ENCODE measurements around the gene PAX7.

The PAX7 gene

DNA sequence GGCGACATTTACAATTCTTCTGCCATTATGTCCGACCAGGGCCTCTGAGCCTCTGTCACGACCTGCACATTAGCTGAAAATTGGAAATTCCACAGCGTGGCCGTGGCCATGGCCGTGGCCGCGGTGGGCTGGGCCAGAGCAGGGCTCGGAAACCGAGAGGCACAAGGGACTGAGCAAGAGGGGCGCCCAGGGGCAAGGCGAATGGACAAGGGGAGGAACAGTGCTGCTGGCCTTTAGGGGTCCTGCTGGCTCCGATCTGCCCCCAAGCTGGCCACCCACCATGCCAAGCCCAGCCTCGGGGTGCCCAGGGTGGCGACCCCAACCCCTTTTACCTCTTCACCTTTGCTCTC is 153.8 kb downstream of the PAX7 start:
- DNase-seq = no peak
- Histone ChIP-seq H3K27me3 (replicated peaks in 2 of 5; ENCODE audit: control insufficient read depth in 4 of 5, insufficient read depth in 5 of 5, low read length in 4 of 5) (peaks cover 0 to 76% (median 28%) of the 10 kb centered on the region in 5 experiments), H3K4me1 (ENCODE audit: control extremely low read depth in 1 of 4, control insufficient read depth in 4 of 4, insufficient read depth in 4 of 4, low read length in 3 of 4) (no peaks in the 10 kb centered on the region), H3K36me3 (ENCODE audit: control insufficient read depth in 4 of 4, insufficient read depth in 4 of 4, low read length in 3 of 4) (no peaks in the 10 kb centered on the region), H3K9me3 (ENCODE audit: control extremely low read depth in 1 of 5, control insufficient read depth in 4 of 5, insufficient read depth in 2 of 5, low read depth in 1 of 5, low read length in 4 of 5) (peaks cover 0 to 4% (median 0%) of the 10 kb centered on the region in 5 experiments), H3K27ac (ENCODE audit: insufficient read depth in 1 of 2, low read depth in 1 of 2, low read length in 2 of 2, poor library complexity in 1 of 2, severe bottlenecking in 2 of 2) (no peak overlapping the region), H3K4me3 (ENCODE audit: control insufficient read depth in 1 of 7, extremely low read depth in 1 of 7, insufficient read depth in 4 of 7, low read depth in 2 of 7, low read length in 6 of 7) (no peak overlapping the region)
- WGBS (ENCODE audit: insufficient coverage) = 18% methylated on average over 14 of the region's 15 CpGs
- ChIA-PET CTCF (interaction anchor here (1.3 kb wide), 1 partner anchor 188 kb away, joined by 3 read pairs; no protein-coding TSS in a partner anchor), POLR2A (no interaction called here)

DNA sequence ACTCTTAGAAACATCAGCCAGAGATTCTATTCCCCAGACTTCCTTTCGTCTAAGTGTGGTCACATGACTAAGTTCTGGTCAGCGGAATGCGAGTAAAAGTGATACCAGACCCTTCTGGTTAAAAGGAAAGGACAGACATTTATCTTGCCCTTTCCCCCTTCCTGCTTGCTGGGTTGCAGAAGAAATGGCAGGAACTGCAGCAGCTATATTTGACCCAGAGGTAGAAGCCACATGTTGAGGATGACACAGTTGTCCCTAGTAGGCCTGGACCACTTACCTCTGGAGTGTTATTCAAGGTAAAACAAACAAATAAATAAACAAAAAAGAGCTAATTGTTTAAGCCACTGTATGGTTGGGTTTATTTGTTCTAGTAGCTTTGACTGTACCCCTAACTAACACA is 155.5 kb downstream of the PAX7 start:
- ChIA-PET CTCF (no interaction called here), POLR2A (no interaction called here)
- Histone ChIP-seq H3K27me3 (replicated peaks in 2 of 5; ENCODE audit: control insufficient read depth in 4 of 5, insufficient read depth in 5 of 5, low read length in 4 of 5) (peaks cover 0 to 84% (median 27%) of the 10 kb centered on the region in 5 experiments), H3K27ac (ENCODE audit: insufficient read depth in 1 of 2, low read depth in 1 of 2, low read length in 2 of 2, poor library complexity in 1 of 2, severe bottlenecking in 2 of 2) (no peak overlapping the region), H3K4me1 (ENCODE audit: control extremely low read depth in 1 of 4, control insufficient read depth in 4 of 4, insufficient read depth in 4 of 4, low read length in 3 of 4) (no peaks in the 10 kb centered on the region), H3K36me3 (ENCODE audit: control insufficient read depth in 4 of 4, insufficient read depth in 4 of 4, low read length in 3 of 4) (no peaks in the 10 kb centered on the region), H3K4me3 (ENCODE audit: control insufficient read depth in 1 of 7, extremely low read depth in 1 of 7, insufficient read depth in 4 of 7, low read depth in 2 of 7, low read length in 6 of 7) (no peak overlapping the region), H3K9me3 (ENCODE audit: control extremely low read depth in 1 of 5, control insufficient read depth in 4 of 5, insufficient read depth in 2 of 5, low read depth in 1 of 5, low read length in 4 of 5) (peaks cover 0 to 4% (median 0%) of the 10 kb centered on the region in 5 experiments)
- WGBS (ENCODE audit: insufficient coverage) = 95% methylated on average over 3 of the region's 3 CpGs
- DNase-seq = no peak

DNA sequence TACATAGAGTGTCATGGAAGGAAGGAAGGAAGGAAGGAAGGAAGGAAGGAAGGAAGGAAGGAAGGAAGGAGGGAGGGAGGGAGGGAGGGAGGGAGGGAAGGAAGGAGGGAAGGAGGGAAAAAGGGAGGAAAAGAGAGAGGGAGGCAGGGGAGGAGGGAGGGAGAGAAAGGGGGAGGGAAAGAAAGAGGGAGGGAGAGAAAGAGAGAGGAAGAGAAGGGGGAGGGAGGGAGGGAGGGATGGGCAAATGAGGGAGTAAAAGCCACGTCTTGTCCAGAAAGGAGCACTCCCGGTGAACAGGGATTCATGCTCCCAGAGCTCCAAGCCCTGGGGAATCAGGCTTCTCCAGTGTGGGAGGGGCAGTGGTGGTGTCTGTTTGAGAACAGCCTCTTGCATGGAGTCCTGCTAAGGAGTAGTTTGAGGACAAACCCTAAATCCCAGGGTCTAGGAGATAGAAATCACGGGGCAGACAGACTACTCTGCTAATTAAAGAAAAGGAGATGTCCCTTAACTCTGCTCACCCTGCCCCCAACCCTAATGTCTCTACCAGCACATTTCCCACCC is 157.3 kb downstream of the PAX7 start:
- CTCF ChIA-PET = no interaction called here
- POLR2A ChIA-PET = no interaction called here
- no peak for DNase-seq
- Histone ChIP-seq H3K36me3 (ENCODE audit: control insufficient read depth in 4 of 4, insufficient read depth in 4 of 4, low read length in 3 of 4) (no peaks in the 10 kb centered on the region), H3K27me3 (replicated peaks in 2 of 5; ENCODE audit: control insufficient read depth in 4 of 5, insufficient read depth in 5 of 5, low read length in 4 of 5) (peaks cover 0 to 85% (median 27%) of the 10 kb centered on the region in 5 experiments), H3K4me3 (ENCODE audit: control insufficient read depth in 1 of 7, extremely low read depth in 1 of 7, insufficient read depth in 4 of 7, low read depth in 2 of 7, low read length in 6 of 7) (no peak overlapping the region), H3K27ac (ENCODE audit: insufficient read depth in 1 of 2, low read depth in 1 of 2, low read length in 2 of 2, poor library complexity in 1 of 2, severe bottlenecking in 2 of 2) (no peak overlapping the region), H3K4me1 (ENCODE audit: control extremely low read depth in 1 of 4, control insufficient read depth in 4 of 4, insufficient read depth in 4 of 4, low read length in 3 of 4) (no peaks in the 10 kb centered on the region), H3K9me3 (ENCODE audit: control extremely low read depth in 1 of 5, control insufficient read depth in 4 of 5, insufficient read depth in 2 of 5, low read depth in 1 of 5, low read length in 4 of 5) (peaks cover 0 to 12% (median 2%) of the 10 kb centered on the region in 5 experiments)
- 21% methylated on average over 2 of the region's 3 CpGs for WGBS (ENCODE audit: insufficient coverage)

DNA sequence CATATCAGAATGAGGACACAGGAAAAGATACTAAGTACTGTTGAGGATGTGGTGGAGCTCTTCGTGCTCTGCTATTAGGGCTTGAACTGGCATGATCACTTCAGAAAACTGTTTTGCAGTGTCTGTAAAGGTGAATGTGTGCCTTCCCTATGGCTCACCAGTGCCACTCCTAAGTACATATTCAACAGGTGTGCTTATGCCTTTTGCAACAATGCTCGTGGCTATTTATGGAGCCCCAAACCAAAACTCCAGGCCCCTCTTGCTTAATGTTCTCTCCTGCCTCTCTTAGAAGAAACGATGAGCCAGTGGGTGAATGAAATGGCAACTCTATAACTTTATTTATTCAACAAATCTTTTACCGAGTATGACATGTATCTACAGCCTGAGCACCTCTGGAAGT is 158.6 kb downstream of the PAX7 start:
- H3K9me3 ChIP-seq (ENCODE audit: control extremely low read depth in 1 of 5, control insufficient read depth in 4 of 5, insufficient read depth in 2 of 5, low read depth in 1 of 5, low read length in 4 of 5) = peaks cover 0 to 14% (median 4%) of the 10 kb centered on the region in 5 experiments
- H3K4me3 ChIP-seq (ENCODE audit: control insufficient read depth in 1 of 7, extremely low read depth in 1 of 7, insufficient read depth in 4 of 7, low read depth in 2 of 7, low read length in 6 of 7) = no peak overlapping the region
- WGBS (ENCODE audit: insufficient coverage) = 63% methylated on average over 1 of the region's 4 CpGs
- no peak overlapping the region for H3K27ac ChIP-seq (ENCODE audit: insufficient read depth in 1 of 2, low read depth in 1 of 2, low read length in 2 of 2, poor library complexity in 1 of 2, severe bottlenecking in 2 of 2)
- no peaks in the 10 kb centered on the region for H3K4me1 ChIP-seq (ENCODE audit: control extremely low read depth in 1 of 4, control insufficient read depth in 4 of 4, insufficient read depth in 4 of 4, low read length in 3 of 4)
- POLR2A ChIA-PET = interaction anchor here (0.7 kb wide), 1 partner anchor 16 kb away, joined by 3 read pairs; no protein-coding TSS in a partner anchor
- H3K36me3 ChIP-seq (ENCODE audit: control insufficient read depth in 4 of 4, insufficient read depth in 4 of 4, low read length in 3 of 4) = no peaks in the 10 kb centered on the region
- DNase-seq = no peak
- CTCF ChIA-PET = no interaction called here
- peaks cover 0 to 86% (median 20%) of the 10 kb centered on the region in 5 experiments for H3K27me3 ChIP-seq (replicated peaks in 2 of 5; ENCODE audit: control insufficient read depth in 4 of 5, insufficient read depth in 5 of 5, low read length in 4 of 5)

DNA sequence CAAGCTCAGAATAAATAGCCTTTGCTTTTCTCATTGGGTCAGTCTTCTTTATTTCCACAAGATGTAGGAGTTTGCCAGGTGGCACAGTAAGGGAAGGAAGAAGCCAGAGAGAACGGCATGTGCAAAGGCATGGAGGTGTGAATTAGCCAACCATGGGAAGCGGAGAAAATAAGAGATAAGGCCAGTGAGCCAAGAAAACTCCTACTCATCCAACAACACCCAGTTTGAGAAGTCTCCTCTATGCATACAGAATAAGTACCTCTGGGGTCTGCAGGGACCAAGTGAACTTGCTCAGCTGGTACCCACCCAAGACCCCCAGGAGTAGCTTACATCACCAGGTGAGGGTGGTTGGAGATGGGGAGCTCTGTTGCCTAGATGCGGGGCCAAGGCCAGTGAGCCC is 162.1 kb downstream of the PAX7 start:
- Histone ChIP-seq H3K27me3 (replicated peaks in 2 of 5; ENCODE audit: control insufficient read depth in 4 of 5, insufficient read depth in 5 of 5, low read length in 4 of 5) (peaks cover 0 to 77% (median 8%) of the 10 kb centered on the region in 5 experiments), H3K36me3 (ENCODE audit: control insufficient read depth in 4 of 4, insufficient read depth in 4 of 4, low read length in 3 of 4) (no peaks in the 10 kb centered on the region), H3K9me3 (ENCODE audit: control extremely low read depth in 1 of 5, control insufficient read depth in 4 of 5, insufficient read depth in 2 of 5, low read depth in 1 of 5, low read length in 4 of 5) (peaks cover 0 to 9% (median 4%) of the 10 kb centered on the region in 5 experiments), H3K4me3 (ENCODE audit: control insufficient read depth in 1 of 7, extremely low read depth in 1 of 7, insufficient read depth in 4 of 7, low read depth in 2 of 7, low read length in 6 of 7) (no peak overlapping the region), H3K27ac (ENCODE audit: insufficient read depth in 1 of 2, low read depth in 1 of 2, low read length in 2 of 2, poor library complexity in 1 of 2, severe bottlenecking in 2 of 2) (no peak overlapping the region), H3K4me1 (ENCODE audit: control extremely low read depth in 1 of 4, control insufficient read depth in 4 of 4, insufficient read depth in 4 of 4, low read length in 3 of 4) (no peaks in the 10 kb centered on the region)
- DNase-seq = no peak
- CTCF ChIA-PET = no interaction called here
- no CpG with 5 or more reads among the region's 3 CpGs for WGBS (ENCODE audit: insufficient coverage)
- POLR2A ChIA-PET = no interaction called here

DNA sequence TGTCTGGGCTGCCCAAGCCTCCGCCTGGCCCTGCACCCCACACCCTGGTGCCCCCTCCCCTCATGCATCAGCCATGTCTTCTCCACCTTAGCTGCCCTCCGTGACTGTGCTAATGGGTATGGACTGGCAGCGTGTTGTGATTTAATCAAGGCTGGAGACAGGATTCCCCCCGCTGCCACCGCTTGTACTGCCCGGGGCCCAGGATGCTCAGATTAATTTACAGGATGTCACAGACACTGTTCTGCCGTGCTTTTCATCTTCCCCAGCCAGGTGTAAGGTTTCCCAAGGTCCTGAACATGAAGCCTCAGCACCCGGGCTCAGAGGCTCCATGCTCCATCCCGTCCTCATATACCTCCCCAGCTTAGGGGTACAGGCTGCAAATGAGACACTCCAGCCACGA is 162.5 kb downstream of the PAX7 start:
- DNase-seq = no peak
- H3K27me3 ChIP-seq (replicated peaks in 2 of 5; ENCODE audit: control insufficient read depth in 4 of 5, insufficient read depth in 5 of 5, low read length in 4 of 5) = peaks cover 0 to 74% (median 8%) of the 10 kb centered on the region in 5 experiments
- WGBS (ENCODE audit: insufficient coverage) = 86% methylated on average over 6 of the region's 10 CpGs
- H3K36me3 ChIP-seq (ENCODE audit: control insufficient read depth in 4 of 4, insufficient read depth in 4 of 4, low read length in 3 of 4) = no peaks in the 10 kb centered on the region
- no peaks in the 10 kb centered on the region for H3K4me1 ChIP-seq (ENCODE audit: control extremely low read depth in 1 of 4, control insufficient read depth in 4 of 4, insufficient read depth in 4 of 4, low read length in 3 of 4)
- CTCF ChIA-PET = no interaction called here
- H3K4me3 ChIP-seq (ENCODE audit: control insufficient read depth in 1 of 7, extremely low read depth in 1 of 7, insufficient read depth in 4 of 7, low read depth in 2 of 7, low read length in 6 of 7) = no peak overlapping the region
- H3K27ac ChIP-seq (ENCODE audit: insufficient read depth in 1 of 2, low read depth in 1 of 2, low read length in 2 of 2, poor library complexity in 1 of 2, severe bottlenecking in 2 of 2) = no peak overlapping the region
- POLR2A ChIA-PET = no interaction called here
- H3K9me3 ChIP-seq (ENCODE audit: control extremely low read depth in 1 of 5, control insufficient read depth in 4 of 5, insufficient read depth in 2 of 5, low read depth in 1 of 5, low read length in 4 of 5) = peaks cover 0 to 9% (median 4%) of the 10 kb centered on the region in 5 experiments

DNA sequence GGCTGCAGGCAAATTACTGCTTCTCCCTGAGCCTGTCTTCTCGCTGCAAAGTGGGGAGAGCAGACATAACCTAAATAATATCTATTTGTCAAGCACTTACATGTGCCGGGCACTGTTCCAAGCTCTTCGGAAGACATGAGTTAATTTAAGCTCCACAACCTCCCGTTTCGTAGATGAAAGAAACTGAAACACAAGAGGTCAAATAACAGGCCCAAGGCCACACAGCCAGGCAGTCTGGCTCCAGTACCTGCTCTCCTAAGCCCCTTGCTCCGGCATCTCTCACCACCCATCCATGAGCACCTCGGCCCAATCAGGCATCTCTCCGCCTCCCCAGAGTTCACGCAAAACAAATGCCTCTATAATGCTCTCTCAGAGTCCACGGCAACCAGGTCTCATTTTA is 163.4 kb downstream of the PAX7 start:
- WGBS (ENCODE audit: insufficient coverage) = 79% methylated on average over 5 of the region's 10 CpGs
- peaks cover 0 to 74% (median 8%) of the 10 kb centered on the region in 5 experiments for H3K27me3 ChIP-seq (replicated peaks in 2 of 5; ENCODE audit: control insufficient read depth in 4 of 5, insufficient read depth in 5 of 5, low read length in 4 of 5)

More for the DNA sequence above, 163.4 kb downstream of the PAX7 start:
- ChIA-PET CTCF (no interaction called here), POLR2A (no interaction called here)
- no peaks in the 10 kb centered on the region for H3K4me1 ChIP-seq (ENCODE audit: control extremely low read depth in 1 of 4, control insufficient read depth in 4 of 4, insufficient read depth in 4 of 4, low read length in 3 of 4)
- H3K36me3 ChIP-seq (ENCODE audit: control insufficient read depth in 4 of 4, insufficient read depth in 4 of 4, low read length in 3 of 4) = no peaks in the 10 kb centered on the region
- no peak for DNase-seq
- H3K9me3 ChIP-seq (ENCODE audit: control extremely low read depth in 1 of 5, control insufficient read depth in 4 of 5, insufficient read depth in 2 of 5, low read depth in 1 of 5, low read length in 4 of 5) = peaks cover 0 to 9% (median 4%) of the 10 kb centered on the region in 5 experiments
- no peak overlapping the region for H3K4me3 ChIP-seq (ENCODE audit: control insufficient read depth in 1 of 7, extremely low read depth in 1 of 7, insufficient read depth in 4 of 7, low read depth in 2 of 7, low read length in 6 of 7)
- no peak overlapping the region for H3K27ac ChIP-seq (ENCODE audit: insufficient read depth in 1 of 2, low read depth in 1 of 2, low read length in 2 of 2, poor library complexity in 1 of 2, severe bottlenecking in 2 of 2)

Data from common myeloid progenitor, CD34-positive (primary cell).